ENCODE data around the gene CCL13. TPM values are rescaled to one million over a fixed set of nuclear protein-coding genes. Genes with fewer than 3 reads are reported as not detected.
A peak's percentile ranks its signal among the peaks of the same experiment; 100 is the strongest.

Gene CCL13
- polyA plus RNA-seq, 3 donors, result not detected

GRCh38 chr17:34386697-34387550 lies 30.6 kb downstream of the CCL13 start:
- Histone ChIP-seq H3K9me3 (replicated peaks in 1 of 2; ENCODE audit: control insufficient read depth in 1 of 2, insufficient read depth in 1 of 2, low read length in 2 of 2) (no peaks in the 10 kb centered on the region), H3K4me3 (replicated peaks in 1 of 3; ENCODE audit: low read depth in 2 of 3, low read length in 3 of 3) (no peak overlapping the region), H3K27ac (ENCODE audit: low read depth in 1 of 2, low read length in 2 of 2) (peak overlapping the region; percentile 32 to 69), H3K36me3 (replicated peaks in 1 of 2; ENCODE audit: control insufficient read depth in 1 of 2, insufficient read depth in 2 of 2, low read length in 2 of 2) (no peaks in the 10 kb centered on the region), H3K4me1 (ENCODE audit: control insufficient read depth in 1 of 2, insufficient read depth in 2 of 2, low read length in 2 of 2) (peaks cover 26 to 30% of the 10 kb centered on the region in 2 donors), H2AFZ (ENCODE audit: insufficient read depth, low read depth, low read length, poor library complexity, severe bottlenecking) (no peak overlapping the region), H3K4me2 (replicated peaks; ENCODE audit: extremely low read depth, low read length, poor library complexity, severe bottlenecking) (peak overlapping the region; percentile 22), H3K27me3 (ENCODE audit: control insufficient read depth in 2 of 2, insufficient read depth in 2 of 2, low read length in 2 of 2) (no peaks in the 10 kb centered on the region), H3K79me2 (ENCODE audit: insufficient read depth, low read length) (no peaks in the 10 kb centered on the region), H4K20me1 (ENCODE audit: insufficient read depth, low read length) (no peaks in the 10 kb centered on the region), H3K9ac (ENCODE audit: insufficient read depth, low read length, poor library complexity, severe bottlenecking) (no peak overlapping the region)
- 100% methylated on average over 1 of the region's 5 CpGs for WGBS (ENCODE audit: insufficient coverage)
- H3K36me3 Mint-ChIP-seq, result no peaks in the 10 kb centered on the region
- no peaks in the 10 kb centered on the region for H3K9me3 Mint-ChIP-seq
- intact Hi-C loops (cut with micrococcal nuclease), result no loop called here
- TF ChIP-seq, protein P1, sequence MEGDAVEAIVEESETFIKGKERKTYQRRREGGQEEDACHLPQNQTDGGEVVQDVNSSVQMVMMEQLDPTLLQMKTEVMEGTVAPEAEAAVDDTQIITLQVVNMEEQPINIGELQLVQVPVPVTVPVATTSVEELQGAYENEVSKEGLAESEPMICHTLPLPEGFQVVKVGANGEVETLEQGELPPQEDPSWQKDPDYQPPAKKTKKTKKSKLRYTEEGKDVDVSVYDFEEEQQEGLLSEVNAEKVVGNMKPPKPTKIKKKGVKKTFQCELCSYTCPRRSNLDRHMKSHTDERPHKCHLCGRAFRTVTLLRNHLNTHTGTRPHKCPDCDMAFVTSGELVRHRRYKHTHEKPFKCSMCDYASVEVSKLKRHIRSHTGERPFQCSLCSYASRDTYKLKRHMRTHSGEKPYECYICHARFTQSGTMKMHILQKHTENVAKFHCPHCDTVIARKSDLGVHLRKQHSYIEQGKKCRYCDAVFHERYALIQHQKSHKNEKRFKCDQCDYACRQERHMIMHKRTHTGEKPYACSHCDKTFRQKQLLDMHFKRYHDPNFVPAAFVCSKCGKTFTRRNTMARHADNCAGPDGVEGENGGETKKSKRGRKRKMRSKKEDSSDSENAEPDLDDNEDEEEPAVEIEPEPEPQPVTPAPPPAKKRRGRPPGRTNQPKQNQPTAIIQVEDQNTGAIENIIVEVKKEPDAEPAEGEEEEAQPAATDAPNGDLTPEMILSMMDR (IDR thresholded peaks at IDR 0.05), result no peak
- peak overlapping the region in 6 of 7 donors; percentile 64 to 90 (median 79) for H3K27ac Mint-ChIP-seq
- peaks cover 33% of the 10 kb centered on the region for H3K4me1 Mint-ChIP-seq
- DNase-seq, result peak; percentile 49 to 75 (median 65)
- H3K27me3 Mint-ChIP-seq (ENCODE audit: low read depth in 3 of 3), result peaks cover 2 to 4% (median 4%) of the 10 kb centered on the region in 3 donors
- H3K4me3 Mint-ChIP-seq, result peak overlapping the region in 1 of 2 donors; percentile 13

- 96% methylated on average over 2 of the region's 5 CpGs for WGBS (ENCODE audit: insufficient coverage)
- Mint-ChIP-seq H3K36me3 (no peaks in the 10 kb centered on the region), H3K27ac (peak overlapping the region in 5 of 7 donors; percentile 64 to 90 (median 75)), H3K9me3 (no peaks in the 10 kb centered on the region), H3K4me3 (no peak overlapping the region), H3K4me1 (peaks cover 28% of the 10 kb centered on the region), H3K27me3 (ENCODE audit: low read depth in 3 of 3) (peaks cover 2 to 5% (median 4%) of the 10 kb centered on the region in 3 donors)
- no peak for DNase-seq
- Histone ChIP-seq H3K4me1 (ENCODE audit: control insufficient read depth in 1 of 2, insufficient read depth in 2 of 2, low read length in 2 of 2) (peaks cover 21 to 25% of the 10 kb centered on the region in 2 donors), H3K79me2 (ENCODE audit: insufficient read depth, low read length) (no peaks in the 10 kb centered on the region), H3K36me3 (replicated peaks in 1 of 2; ENCODE audit: control insufficient read depth in 1 of 2, insufficient read depth in 2 of 2, low read length in 2 of 2) (no peaks in the 10 kb centered on the region), H3K27me3 (ENCODE audit: control insufficient read depth in 2 of 2, insufficient read depth in 2 of 2, low read length in 2 of 2) (no peaks in the 10 kb centered on the region), H3K9me3 (replicated peaks in 1 of 2; ENCODE audit: control insufficient read depth in 1 of 2, insufficient read depth in 1 of 2, low read length in 2 of 2) (no peaks in the 10 kb centered on the region), H3K4me3 (replicated peaks in 1 of 3; ENCODE audit: low read depth in 2 of 3, low read length in 3 of 3) (no peak overlapping the region), H4K20me1 (ENCODE audit: insufficient read depth, low read length) (no peaks in the 10 kb centered on the region), H3K4me2 (replicated peaks; ENCODE audit: extremely low read depth, low read length, poor library complexity, severe bottlenecking) (peak overlapping the region; percentile 22), H3K27ac (ENCODE audit: low read depth in 1 of 2, low read length in 2 of 2) (peak overlapping the region; percentile 32 to 69), H2AFZ (ENCODE audit: insufficient read depth, low read depth, low read length, poor library complexity, severe bottlenecking) (no peak overlapping the region), H3K9ac (ENCODE audit: insufficient read depth, low read length, poor library complexity, severe bottlenecking) (no peak overlapping the region)
- intact Hi-C loops (cut with micrococcal nuclease), result no loop called here
- TF ChIP-seq, protein P1 (IDR thresholded peaks at IDR 0.05), result no peak
Observed at GRCh38 chr17:34387566-34387965, 31.3 kb downstream of the CCL13 start.

Measured in CD14-positive monocyte (primary cell).